HG03280 (cell line): Measurements from ENCODE around the gene TARP.
A peak's percentile ranks its signal among the peaks of the same experiment; 100 is the strongest.
"Not testable (repeated sequence)": the region's sequence is repeated elsewhere in the genome, so short reads cannot be mapped to it uniquely, and the experiment has no call there.

Experiments used
- ATAC-seq: cut with Tn5 transposase; IDR thresholded peaks from one replicate; pipeline ENCODE4 v1.9.1; 2021; ENCODE audit warnings: mild to moderate bottlenecking, moderate library complexity; ENCODE audit not compliant: unreplicated experiment

TARP gene

GRCh38 chr7:38263274-38263673 is 10.2 kb downstream of the TARP start:
- not testable (repeated sequence) for ATAC-seq

GRCh38 chr7:38262545-38262944 is 10.9 kb downstream of the TARP start:
- no peak for ATAC-seq

GRCh38 chr7:38262026-38262425 is 11.4 kb downstream of the TARP start:
- not testable (repeated sequence) for ATAC-seq

- not testable (repeated sequence) for ATAC-seq
Measured at GRCh38 chr7:38261601-38262000, 11.8 kb downstream of the TARP start.

- not testable (repeated sequence) for ATAC-seq
Measured at GRCh38 chr7:38259157-38259556, 14.3 kb downstream of the TARP start.

- ATAC-seq, result no peak
Measured at GRCh38 chr7:38257350-38257677, 16.1 kb downstream of the TARP start.

- ATAC-seq, result peak; percentile 96
Measured at GRCh38 chr7:38249849-38250248, 23.6 kb downstream of the TARP start.

GRCh38 chr7:38248069-38248567 is 25.3 kb downstream of the TARP start:
- no peak for ATAC-seq

GRCh38 chr7:38245409-38245977 is 27.9 kb downstream of the TARP start:
- no peak for ATAC-seq

GRCh38 chr7:38244516-38244915 is 28.9 kb downstream of the TARP start:
- ATAC-seq, result no peak

- ATAC-seq, result not testable (repeated sequence)
Measured at GRCh38 chr7:38243345-38243744, 30.1 kb downstream of the TARP start.

GRCh38 chr7:38242814-38243213 is 30.6 kb downstream of the TARP start:
- ATAC-seq, result no peak

- ATAC-seq, result no peak
Measured at GRCh38 chr7:38241071-38241470, 32.4 kb downstream of the TARP start.

GRCh38 chr7:38239129-38239528 is 34.3 kb downstream of the TARP start:
- ATAC-seq, result not testable (repeated sequence)

- no peak for ATAC-seq
Measured at GRCh38 chr7:38235606-38236005, 37.8 kb downstream of the TARP start.

GRCh38 chr7:38234759-38235158 is 38.7 kb downstream of the TARP start:
- not testable (repeated sequence) for ATAC-seq

GRCh38 chr7:38232502-38233366 is 40.7 kb downstream of the TARP start:
- ATAC-seq, result peak; percentile 67

- ATAC-seq, result no peak
Measured at GRCh38 chr7:38229884-38230642, 43.4 kb downstream of the TARP start.

GRCh38 chr7:38229386-38229785 is 44.0 kb downstream of the TARP start:
- ATAC-seq, result no peak

GRCh38 chr7:38224392-38224791 is 49.0 kb downstream of the TARP start:
- no peak for ATAC-seq

- no peak for ATAC-seq
Measured at GRCh38 chr7:38223306-38223705, 50.1 kb downstream of the TARP start.
